HG03342 (cell line): ENCODE results near the gene CFAP210.
"Not testable (repeated sequence)": the region's sequence is repeated elsewhere in the genome, so short reads cannot be mapped to it uniquely, and the experiment has no call there.

Experiments used
- ATAC-seq: cut with Tn5 transposase; IDR thresholded peaks from one replicate; pipeline ENCODE4 v1.9.1; 2021; ENCODE audit warnings: mild to moderate bottlenecking, moderate library complexity; ENCODE audit not compliant: unreplicated experiment

The CFAP210 gene

GRCh38 chr2:169712791-169713227, 18.6 kb upstream of the CFAP210 start:
- ATAC-seq, result no peak

- no peak for ATAC-seq
Observed at GRCh38 chr2:169711751-169712509, 17.7 kb upstream of the CFAP210 start.

- ATAC-seq, result no peak
Observed at GRCh38 chr2:169709981-169710380, 15.8 kb upstream of the CFAP210 start.

- no peak for ATAC-seq
Observed at GRCh38 chr2:169709331-169709730, 15.1 kb upstream of the CFAP210 start.

- ATAC-seq, result no peak
Observed at GRCh38 chr2:169707626-169708025, 13.4 kb upstream of the CFAP210 start.

GRCh38 chr2:169705927-169706326, 11.7 kb upstream of the CFAP210 start:
- ATAC-seq, result no peak

GRCh38 chr2:169704160-169704708, 10.0 kb upstream of the CFAP210 start:
- no peak for ATAC-seq

- ATAC-seq, result no peak
Observed at GRCh38 chr2:169702996-169703395, 8.8 kb upstream of the CFAP210 start.

- ATAC-seq, result not testable (repeated sequence)
Observed at GRCh38 chr2:169699173-169699572, 5.0 kb upstream of the CFAP210 start.

- ATAC-seq, result no peak
Observed at GRCh38 chr2:169696381-169696780, 2.2 kb upstream of the CFAP210 start.

- ATAC-seq, result no peak
Observed at GRCh38 chr2:169694894-169695260, 672 bp upstream of the CFAP210 start.

GRCh38 chr2:169693360-169693759, 845 bp downstream of the CFAP210 start:
- ATAC-seq, result no peak

- ATAC-seq, result no peak
Observed at GRCh38 chr2:169692718-169693117, 1.5 kb downstream of the CFAP210 start.

- ATAC-seq, result no peak
Observed at GRCh38 chr2:169690958-169691357, 3.2 kb downstream of the CFAP210 start.

- ATAC-seq, result not testable (repeated sequence)
Observed at GRCh38 chr2:169687943-169688342, 6.3 kb downstream of the CFAP210 start.

GRCh38 chr2:169686825-169687224, 7.4 kb downstream of the CFAP210 start:
- ATAC-seq, result not testable (repeated sequence)

GRCh38 chr2:169684712-169685111, 9.5 kb downstream of the CFAP210 start:
- not testable (repeated sequence) for ATAC-seq

GRCh38 chr2:169684135-169684565, 10.1 kb downstream of the CFAP210 start:
- ATAC-seq, result no peak

- ATAC-seq, result no peak
Observed at GRCh38 chr2:169683425-169684134, 10.6 kb downstream of the CFAP210 start.

- no peak for ATAC-seq
Observed at GRCh38 chr2:169683054-169683424, 11.2 kb downstream of the CFAP210 start.

GRCh38 chr2:169676850-169677249, 17.4 kb downstream of the CFAP210 start:
- no peak for ATAC-seq

- no peak for ATAC-seq
Observed at GRCh38 chr2:169676357-169676756, 17.8 kb downstream of the CFAP210 start.
